ENCODE measurements around the gene LIMK2. TPM values are rescaled to one million over a fixed set of nuclear protein-coding genes. Genes with fewer than 3 reads are reported as not detected.

LIMK2 gene
- polyA plus RNA-seq, 1 donor from 2014 or later, result 44.2 TPM

DNA sequence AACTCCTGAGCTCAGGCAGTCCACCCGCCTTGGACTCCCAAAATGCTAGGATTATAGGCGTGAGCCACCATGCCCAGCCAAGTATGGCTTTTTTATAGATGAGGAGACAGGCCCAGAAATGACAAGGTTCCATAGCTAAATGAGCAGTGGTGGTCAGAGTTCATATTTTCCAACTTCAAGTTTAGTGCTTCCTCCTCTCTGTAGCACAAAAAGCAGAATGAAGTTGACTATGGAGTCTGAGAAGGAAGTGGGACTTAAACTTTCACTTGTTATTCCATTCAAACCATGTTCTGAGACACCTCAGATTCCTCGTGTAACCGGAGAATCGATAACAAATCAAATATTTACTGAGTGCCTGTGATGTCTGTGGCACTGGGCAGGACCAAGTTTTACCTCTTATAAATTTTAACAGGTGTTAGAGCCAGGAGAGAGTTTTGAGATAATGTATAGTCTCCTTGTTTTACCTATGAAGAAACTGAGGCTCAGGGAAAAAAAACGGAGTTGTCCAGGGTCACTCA, 3.0 kb downstream of the LIMK2 start:
- H3K4me3 ChIP-seq (ENCODE audit: low read length), result no peak overlapping the region
- H3K9ac ChIP-seq (ENCODE audit: low read length), result no peak overlapping the region
- H3K9me2 ChIP-seq (ENCODE audit: insufficient read depth, low read length), result no peaks in the 10 kb centered on the region
- no peaks in the 10 kb centered on the region for H4K20me1 ChIP-seq (ENCODE audit: insufficient read depth)
- peaks cover 3% of the 10 kb centered on the region for H3K79me2 ChIP-seq (replicated peaks; ENCODE audit: insufficient read depth, low read length)
- no peaks in the 10 kb centered on the region for H3K9me3 ChIP-seq (ENCODE audit: low read length)
- H3K27me3 ChIP-seq (ENCODE audit: insufficient read depth, low read depth, low read length), result no peaks in the 10 kb centered on the region
- H3K36me3 ChIP-seq (ENCODE audit: insufficient read depth, low read length), result no peaks in the 10 kb centered on the region
- H3K4me2 ChIP-seq (ENCODE audit: low read length), result no peak overlapping the region
- H3F3A ChIP-seq (ENCODE audit: insufficient read depth, low read length, poor library complexity, severe bottlenecking), result no peaks in the 10 kb centered on the region
- no peak overlapping the region for H2AFZ ChIP-seq (ENCODE audit: low read depth, low read length)
- TF ChIP-seq, protein P1, sequence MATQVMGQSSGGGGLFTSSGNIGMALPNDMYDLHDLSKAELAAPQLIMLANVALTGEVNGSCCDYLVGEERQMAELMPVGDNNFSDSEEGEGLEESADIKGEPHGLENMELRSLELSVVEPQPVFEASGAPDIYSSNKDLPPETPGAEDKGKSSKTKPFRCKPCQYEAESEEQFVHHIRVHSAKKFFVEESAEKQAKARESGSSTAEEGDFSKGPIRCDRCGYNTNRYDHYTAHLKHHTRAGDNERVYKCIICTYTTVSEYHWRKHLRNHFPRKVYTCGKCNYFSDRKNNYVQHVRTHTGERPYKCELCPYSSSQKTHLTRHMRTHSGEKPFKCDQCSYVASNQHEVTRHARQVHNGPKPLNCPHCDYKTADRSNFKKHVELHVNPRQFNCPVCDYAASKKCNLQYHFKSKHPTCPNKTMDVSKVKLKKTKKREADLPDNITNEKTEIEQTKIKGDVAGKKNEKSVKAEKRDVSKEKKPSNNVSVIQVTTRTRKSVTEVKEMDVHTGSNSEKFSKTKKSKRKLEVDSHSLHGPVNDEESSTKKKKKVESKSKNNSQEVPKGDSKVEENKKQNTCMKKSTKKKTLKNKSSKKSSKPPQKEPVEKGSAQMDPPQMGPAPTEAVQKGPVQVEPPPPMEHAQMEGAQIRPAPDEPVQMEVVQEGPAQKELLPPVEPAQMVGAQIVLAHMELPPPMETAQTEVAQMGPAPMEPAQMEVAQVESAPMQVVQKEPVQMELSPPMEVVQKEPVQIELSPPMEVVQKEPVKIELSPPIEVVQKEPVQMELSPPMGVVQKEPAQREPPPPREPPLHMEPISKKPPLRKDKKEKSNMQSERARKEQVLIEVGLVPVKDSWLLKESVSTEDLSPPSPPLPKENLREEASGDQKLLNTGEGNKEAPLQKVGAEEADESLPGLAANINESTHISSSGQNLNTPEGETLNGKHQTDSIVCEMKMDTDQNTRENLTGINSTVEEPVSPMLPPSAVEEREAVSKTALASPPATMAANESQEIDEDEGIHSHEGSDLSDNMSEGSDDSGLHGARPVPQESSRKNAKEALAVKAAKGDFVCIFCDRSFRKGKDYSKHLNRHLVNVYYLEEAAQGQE (IDR thresholded peaks at IDR 0.05; ENCODE audit: borderline replicate concordance), result no peak
- no peak for TF ChIP-seq POLR2AphosphoS5 (IDR thresholded peaks at IDR 0.05)
- no peak for TF ChIP-seq RAD21 (conservative IDR thresholded peaks at IDR 0.05)
- no peak for TF ChIP-seq MXI1 (conservative IDR thresholded peaks at IDR 0.05; ENCODE audit: poor library complexity, severe bottlenecking)
- no peak for TF ChIP-seq EZH2 (IDR thresholded peaks at IDR 0.05; ENCODE audit: borderline replicate concordance, insufficient read depth, low read length, poor library complexity, severe bottlenecking)
- TF ChIP-seq EP300 (conservative IDR thresholded peaks at IDR 0.05; ENCODE audit: poor library complexity, severe bottlenecking), result no peak
- TF ChIP-seq TAF1 (IDR thresholded peaks at IDR 0.05; ENCODE audit: low read depth), result no peak
- no peak for TF ChIP-seq SMC3 (conservative IDR thresholded peaks at IDR 0.05; ENCODE audit: poor library complexity)
- TF ChIP-seq, protein P2, sequence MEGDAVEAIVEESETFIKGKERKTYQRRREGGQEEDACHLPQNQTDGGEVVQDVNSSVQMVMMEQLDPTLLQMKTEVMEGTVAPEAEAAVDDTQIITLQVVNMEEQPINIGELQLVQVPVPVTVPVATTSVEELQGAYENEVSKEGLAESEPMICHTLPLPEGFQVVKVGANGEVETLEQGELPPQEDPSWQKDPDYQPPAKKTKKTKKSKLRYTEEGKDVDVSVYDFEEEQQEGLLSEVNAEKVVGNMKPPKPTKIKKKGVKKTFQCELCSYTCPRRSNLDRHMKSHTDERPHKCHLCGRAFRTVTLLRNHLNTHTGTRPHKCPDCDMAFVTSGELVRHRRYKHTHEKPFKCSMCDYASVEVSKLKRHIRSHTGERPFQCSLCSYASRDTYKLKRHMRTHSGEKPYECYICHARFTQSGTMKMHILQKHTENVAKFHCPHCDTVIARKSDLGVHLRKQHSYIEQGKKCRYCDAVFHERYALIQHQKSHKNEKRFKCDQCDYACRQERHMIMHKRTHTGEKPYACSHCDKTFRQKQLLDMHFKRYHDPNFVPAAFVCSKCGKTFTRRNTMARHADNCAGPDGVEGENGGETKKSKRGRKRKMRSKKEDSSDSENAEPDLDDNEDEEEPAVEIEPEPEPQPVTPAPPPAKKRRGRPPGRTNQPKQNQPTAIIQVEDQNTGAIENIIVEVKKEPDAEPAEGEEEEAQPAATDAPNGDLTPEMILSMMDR (IDR thresholded peaks at IDR 0.05; ENCODE audit: poor library complexity, severe bottlenecking), result no peak
- no peak overlapping the region for H3K27ac ChIP-seq (ENCODE audit: low read length)

DNA sequence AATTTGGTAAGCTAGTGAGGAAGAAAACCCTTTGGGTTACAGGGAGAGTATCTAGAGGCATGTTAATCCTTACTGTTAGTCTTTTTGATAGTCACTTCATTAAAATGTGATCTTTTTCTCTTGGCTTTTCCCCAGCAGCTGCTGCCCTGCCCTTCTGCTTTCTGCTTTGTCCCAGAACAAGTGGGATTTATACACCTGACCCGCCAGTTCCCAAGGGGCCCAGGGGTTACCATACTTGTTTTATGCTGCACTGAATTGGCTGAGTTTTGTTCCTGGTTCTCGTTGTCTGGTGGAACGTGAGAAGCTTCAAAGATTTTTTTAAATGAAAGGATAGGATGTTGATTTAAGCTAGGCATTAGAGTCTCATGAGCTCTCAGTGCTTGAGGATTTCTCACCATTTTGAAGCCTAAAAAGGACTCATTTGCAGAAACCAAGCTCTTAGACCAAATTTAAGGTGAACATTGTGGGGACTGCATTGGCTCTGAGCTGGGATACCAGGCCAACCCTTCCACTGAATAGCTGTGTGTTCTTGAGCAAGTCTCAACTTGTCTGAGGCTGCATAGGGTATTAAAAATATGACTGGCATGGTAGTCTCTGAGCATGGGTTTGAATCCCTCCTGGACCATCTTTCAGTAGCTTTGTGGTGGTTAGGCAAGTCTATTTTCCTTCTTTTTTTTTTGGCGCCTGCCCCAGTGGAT, 6.6 kb downstream of the LIMK2 start:
- Histone ChIP-seq H3K79me2 (replicated peaks; ENCODE audit: insufficient read depth, low read length) (no peaks in the 10 kb centered on the region), H3K27ac (ENCODE audit: low read length) (no peak overlapping the region)

More for the DNA sequence above, 6.6 kb downstream of the LIMK2 start:
- H3K9me2 ChIP-seq (ENCODE audit: insufficient read depth, low read length), result no peaks in the 10 kb centered on the region
- H3F3A ChIP-seq (ENCODE audit: insufficient read depth, low read length, poor library complexity, severe bottlenecking), result no peaks in the 10 kb centered on the region
- TF ChIP-seq TAF1 (IDR thresholded peaks at IDR 0.05; ENCODE audit: low read depth), result no peak
- no peak for TF ChIP-seq SMC3 (conservative IDR thresholded peaks at IDR 0.05; ENCODE audit: poor library complexity)
- no peak for TF ChIP-seq EZH2 (IDR thresholded peaks at IDR 0.05; ENCODE audit: borderline replicate concordance, insufficient read depth, low read length, poor library complexity, severe bottlenecking)
- no peak overlapping the region for H3K9ac ChIP-seq (ENCODE audit: low read length)
- H4K20me1 ChIP-seq (ENCODE audit: insufficient read depth), result no peaks in the 10 kb centered on the region
- H3K4me3 ChIP-seq (ENCODE audit: low read length), result no peak overlapping the region
- no peak overlapping the region for H2AFZ ChIP-seq (ENCODE audit: low read depth, low read length)
- H3K9me3 ChIP-seq (ENCODE audit: low read length), result no peaks in the 10 kb centered on the region
- H3K27me3 ChIP-seq (ENCODE audit: insufficient read depth, low read depth, low read length), result no peaks in the 10 kb centered on the region
- no peaks in the 10 kb centered on the region for H3K36me3 ChIP-seq (ENCODE audit: insufficient read depth, low read length)
- no peak overlapping the region for H3K4me2 ChIP-seq (ENCODE audit: low read length)

Data from neural cell (in vitro differentiated cells).